Myometrial cell (primary cell): ENCODE measurements around the gene NTRK1. TPM values are rescaled to one million over a fixed set of nuclear protein-coding genes. Genes with fewer than 3 reads are reported as not detected.

ENCODE experiments used
- total RNA-seq: library from RNA; depleted of rRNA; stranded (reverse); fragments of >200 nt; gene quantifications from 2 replicates; pipeline ENCODE4 v1.2.3, GENCODE V29; 2015

The NTRK1 gene
- total RNA-seq, result 1.2 TPM in 1 of 2 replicates, not detected in the other

GRCh38 chr1:156860628-156861423 lies at the start of gene NTRK1:
NTRK1 (plus strand) TSS chr1:156860865; CDS start chr1:156860935, 70 bp downstream.

DNA sequence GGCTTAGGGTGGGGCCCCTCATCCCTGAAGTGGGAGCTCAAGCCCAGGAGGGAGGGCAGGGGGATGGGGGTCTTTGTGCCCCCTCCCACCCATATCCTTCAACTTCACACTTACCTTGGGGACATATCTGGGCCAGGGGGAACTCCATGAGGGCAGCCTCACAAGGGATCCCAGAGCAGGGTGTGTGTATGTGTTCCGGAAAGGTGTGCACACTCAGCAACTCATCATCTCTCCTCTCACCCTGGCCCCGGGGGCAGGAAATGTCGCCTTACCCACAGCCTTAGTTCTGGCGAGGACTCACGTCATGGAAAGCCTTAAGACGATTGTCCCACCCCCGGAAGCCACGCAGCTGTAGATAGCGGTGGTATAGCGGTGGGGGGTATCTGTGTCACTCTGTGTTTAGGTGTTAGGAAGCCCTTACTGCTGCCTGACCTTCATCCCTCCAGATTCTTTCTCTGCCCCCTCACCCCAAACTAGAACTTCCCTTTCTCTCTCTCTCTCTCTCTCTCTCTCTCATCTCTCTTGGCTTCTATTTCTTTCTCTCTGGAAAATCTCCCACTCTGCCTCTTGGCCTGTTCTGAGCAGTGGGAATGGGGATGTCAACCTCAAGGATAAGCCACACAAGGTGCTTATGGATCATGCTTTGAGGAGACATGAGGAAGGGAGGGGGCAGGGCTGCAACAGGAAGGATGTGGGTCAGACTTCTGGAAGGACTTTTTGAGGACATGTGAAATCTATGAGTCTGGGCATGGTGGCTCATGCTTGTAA lies 43.9 kb upstream of the NTRK1 start, which contains the start of gene SH2D2A:
TSS of gene SH2D2A (minus strand) at position 288 of the 768 bp plus-strand sequence. CDS start at position 148, 140 bp downstream.

GRCh38 chr1:156858959-156859522 lies 1.6 kb upstream of the NTRK1 start, which contains the start of gene INSRR:
INSRR (minus strand) TSS chr1:156859117; CDS start chr1:156858621, 496 bp downstream.

DNA sequence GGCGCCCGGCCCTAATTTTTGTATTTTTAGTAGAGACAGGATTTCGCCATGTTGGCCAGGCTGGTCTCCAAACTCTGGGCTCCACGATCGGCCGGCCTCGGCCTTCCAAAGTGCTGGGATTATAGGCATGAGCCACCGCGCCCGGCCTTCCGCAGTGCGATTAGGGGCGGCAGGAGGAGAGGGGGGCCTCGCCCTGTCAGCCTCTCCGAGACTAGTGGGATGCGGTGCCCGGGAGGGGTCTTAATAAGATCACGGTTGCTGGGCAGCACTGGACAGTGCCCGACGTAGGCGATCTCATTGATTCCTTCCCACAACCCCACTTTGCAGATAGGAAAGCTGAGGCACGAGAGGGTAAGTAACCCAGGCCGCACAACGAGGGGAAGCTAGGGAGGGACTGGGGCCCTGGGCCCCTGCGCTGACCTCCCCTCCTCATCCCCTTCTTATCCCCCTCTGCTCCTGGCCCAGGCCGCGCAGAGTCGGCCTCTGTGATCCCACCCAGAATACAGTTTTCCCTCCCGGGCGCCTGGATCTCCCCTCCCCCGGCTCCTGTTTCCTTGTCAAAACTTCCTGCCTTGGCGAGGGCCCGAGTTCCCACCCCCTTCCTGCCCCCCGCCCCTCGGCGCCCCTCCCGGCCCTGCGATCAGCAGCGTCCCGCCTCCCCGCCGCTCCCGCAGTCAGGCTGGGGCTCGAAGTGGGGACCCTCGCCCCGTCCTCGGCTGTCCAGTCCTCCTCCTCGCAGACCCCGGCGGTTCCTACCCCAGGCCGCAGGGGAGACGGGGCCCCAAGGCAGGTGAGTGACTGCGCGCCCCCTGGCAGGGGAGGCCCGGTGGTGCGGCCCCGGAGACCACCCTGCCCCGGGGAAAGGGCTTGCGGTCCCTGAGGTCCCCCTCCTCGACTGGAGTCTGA lies 32.6 kb downstream of the NTRK1 start, which contains the start of gene PEAR1:
TSS of gene PEAR1 (plus strand) at position 671 of the 906 bp plus-strand sequence. CDS start 10,209 bp downstream, outside the sequence.

DNA sequence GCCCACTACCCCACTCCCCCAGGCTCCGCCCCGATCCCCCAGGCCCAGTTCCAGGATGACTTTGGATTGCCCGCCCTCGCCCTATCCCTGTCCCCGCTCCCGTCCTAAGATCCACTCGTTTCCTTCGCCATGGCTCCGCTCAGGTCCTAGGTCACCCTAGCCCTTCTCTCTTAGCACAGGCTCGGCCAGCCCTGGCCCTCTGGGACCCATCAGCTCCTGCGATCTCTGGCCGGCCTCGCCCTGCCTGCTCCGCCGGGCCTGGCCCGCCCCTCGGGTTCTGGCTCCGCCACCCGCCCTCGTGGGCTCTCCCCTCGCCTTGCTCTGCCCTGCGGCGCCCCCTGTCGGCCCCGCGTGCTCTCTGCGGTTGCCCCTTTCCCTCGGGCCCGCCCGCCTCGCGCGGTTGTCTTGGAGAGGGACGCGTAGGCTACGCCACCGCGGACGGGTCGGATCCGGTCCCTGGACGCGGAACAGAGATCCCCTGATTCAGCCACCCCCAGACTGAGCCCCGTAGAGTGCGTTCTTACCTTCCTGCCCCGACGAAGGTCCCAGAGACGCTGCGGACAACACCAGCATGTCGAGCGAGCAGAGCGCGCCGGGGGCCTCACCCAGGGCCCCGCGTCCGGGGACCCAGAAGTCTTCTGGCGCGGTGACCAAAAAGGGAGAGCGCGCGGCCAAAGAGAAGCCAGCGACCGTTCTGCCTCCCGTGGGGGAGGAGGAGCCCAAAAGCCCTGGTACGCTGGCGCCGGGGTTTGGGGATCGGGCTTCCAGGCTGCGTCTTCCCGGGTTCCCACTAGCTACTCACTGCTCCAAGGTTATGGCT lies 59.8 kb downstream of the NTRK1 start, which contains the start of gene LRRC71:
TSS of gene LRRC71 (plus strand) at position 400 of the 820 bp plus-strand sequence. CDS start at position 572, 172 bp downstream.

Other genes starting within 250 kb of the NTRK1 start
- not detected in 2 replicates for gene HAPLN2, start 241.4 kb upstream of the NTRK1 start, total RNA-seq
- not detected in 2 replicates for gene BCAN, start 218.7 kb upstream of the NTRK1 start, total RNA-seq
- 50.5 and 65.4 TPM in 2 replicates for gene NES, start 183.5 kb upstream of the NTRK1 start, total RNA-seq
- 38.1 and 39.7 TPM in 2 replicates for gene CRABP2, start 155.3 kb upstream of the NTRK1 start, total RNA-seq
- gene METTL25B, start 132.4 kb upstream of the NTRK1 start, total RNA-seq, result 10.7 and 11.9 TPM in 2 replicates
- gene ISG20L2, start 132.1 kb upstream of the NTRK1 start, total RNA-seq, result 8.6 and 16.1 TPM in 2 replicates
- gene MRPL24, start 119.8 kb upstream of the NTRK1 start, total RNA-seq, result 95.7 and 127 TPM in 2 replicates
- 222 and 227 TPM in 2 replicates for gene HDGF, start 109.2 kb upstream of the NTRK1 start, total RNA-seq
- 35.3 and 36.3 TPM in 2 replicates for gene PRCC, start 93.3 kb upstream of the NTRK1 start, total RNA-seq
- 0.86 TPM in 1 of 2 replicates, not detected in the other for gene SH2D2A, start 44.0 kb upstream of the NTRK1 start, total RNA-seq
- not detected in 2 replicates for gene INSRR, start 1.7 kb upstream of the NTRK1 start, total RNA-seq
- 14.7 and 17.9 TPM in 2 replicates for gene PEAR1, start 32.9 kb downstream of the NTRK1 start, total RNA-seq
- not detected in 2 replicates for gene LRRC71, start 59.8 kb downstream of the NTRK1 start, total RNA-seq
- gene ARHGEF11, start 184.9 kb downstream of the NTRK1 start, total RNA-seq, result 14.4 and 26.8 TPM in 2 replicates
- not detected in 2 replicates for gene ETV3L, start 238.9 kb downstream of the NTRK1 start, total RNA-seq